Liver (tissue), 9 donors: ENCODE data around the gene LYPD8. TPM values are rescaled to one million over a fixed set of nuclear protein-coding genes. Genes with fewer than 3 reads are reported as not detected.

ENCODE experiments used
- DNase-seq: peaks from one replicate; pipeline ENCODE4 v3.0.0-alpha.2; 2017; ENCODE audit warnings: low spot score
- H3K27ac ChIP-seq, 2 donors: one replicate each; pipeline ENCODE4 v1.7.0; 2013; ENCODE audit warnings: inconsistent platforms in 2 of 2, low read length in 2 of 2, control low read depth in 1 of 2, low read depth in 1 of 2, mild to moderate bottlenecking in 1 of 2
- H3K27me3 ChIP-seq, 4 donors: one replicate each; pipeline versions ENCODE4 v1.6.1 to v1.7.0; 2013; ENCODE audit warnings: low read length in 3 of 4, inconsistent platforms in 1 of 4, mild to moderate bottlenecking in 1 of 4, moderate library complexity in 1 of 4; ENCODE audit not compliant: control insufficient read depth in 4 of 4, insufficient read depth in 4 of 4
- H3K36me3 ChIP-seq, 4 donors: one replicate each; pipeline versions ENCODE4 v1.6.1 to v1.7.0; 2013; ENCODE audit warnings: low read length in 3 of 4, mild to moderate bottlenecking in 3 of 4, low read depth in 1 of 4, moderate library complexity in 1 of 4; ENCODE audit not compliant: control insufficient read depth in 4 of 4, insufficient read depth in 3 of 4
- H3K4me1 ChIP-seq, 4 donors: one replicate each; pipeline versions ENCODE4 v1.6.1 to v1.7.0; 2013; ENCODE audit warnings: low read length in 3 of 4, mild to moderate bottlenecking in 3 of 4, moderate library complexity in 1 of 4; ENCODE audit not compliant: control insufficient read depth in 4 of 4, insufficient read depth in 4 of 4
- H3K4me3 ChIP-seq, 3 donors: one replicate each; pipeline versions ENCODE4 v1.6.1 to v1.7.0; 2013; ENCODE audit warnings: low read length in 3 of 3, control low read depth in 1 of 3, low read depth in 1 of 3, mild to moderate bottlenecking in 1 of 3
- H3K9ac ChIP-seq, 2 donors: one replicate each; pipeline ENCODE4 v1.7.0; 2013; ENCODE audit warnings: low read length in 2 of 2, mild to moderate bottlenecking in 2 of 2, moderate library complexity in 2 of 2, control low read depth in 1 of 2, low read depth in 1 of 2
- H3K9me3 ChIP-seq, 4 donors: one replicate each; pipeline versions ENCODE4 v1.6.1 to v1.7.0; 2013; ENCODE audit warnings: low read length in 3 of 4; ENCODE audit not compliant: control insufficient read depth in 4 of 4
- ATF3 ChIP-seq: IDR thresholded peaks from 2 replicates; pipeline ENCODE4 v1.6.1; 2016; ENCODE audit warnings: antibody characterized with exemption
- CTCF ChIP-seq: fragments of 150-350 bp; IDR thresholded peaks from 2 replicates; pipeline ENCODE4 v1.5.1; 2017; ENCODE audit warnings: improper control_type of control experiment, low read depth, low read length; ENCODE audit not compliant: missing input control
- FOXA2 ChIP-seq: IDR thresholded peaks from 2 replicates; pipeline ENCODE4 v1.6.1; 2016; ENCODE audit warnings: antibody characterized with exemption
- MAX ChIP-seq: IDR thresholded peaks from 2 replicates; pipeline ENCODE4 v1.6.1; 2016; ENCODE audit warnings: antibody characterized with exemption
- RAD21 ChIP-seq, 2 donors: IDR thresholded peaks; 2 replicates each; pipeline ENCODE4 v1.6.1; 2016; ENCODE audit warnings: antibody characterized with exemption in 2 of 2, mild to moderate bottlenecking in 2 of 2
- REST ChIP-seq: IDR thresholded peaks from 2 replicates; pipeline ENCODE4 v1.6.1; 2016; ENCODE audit warnings: antibody characterized with exemption, mild to moderate bottlenecking
- RXRA ChIP-seq, 2 donors: IDR thresholded peaks; 2 replicates each; pipeline ENCODE4 v1.6.1; 2017 to 2018; ENCODE audit warnings: antibody characterized with exemption in 2 of 2, mild to moderate bottlenecking in 1 of 2
- SP1 ChIP-seq: IDR thresholded peaks from 2 replicates; pipeline ENCODE4 v1.6.1; 2018; ENCODE audit warnings: antibody characterized with exemption, mild to moderate bottlenecking
- YY1 ChIP-seq: IDR thresholded peaks from 2 replicates; pipeline ENCODE4 v1.6.1; 2016; ENCODE audit warnings: antibody characterized with exemption, mild to moderate bottlenecking
- ZBTB33 ChIP-seq: IDR thresholded peaks from 2 replicates; pipeline ENCODE4 v1.6.1; 2016; ENCODE audit warnings: antibody characterized with exemption
- WGBS: extraction: QIAGEN DNeasy Blood & Tissue Kit; methylation state at CpG from one replicate; pipeline ENCODE4 v1.1.7; 2013; 5-methylcytosine and 5-hydroxymethylcytosine counted together
- polyA plus RNA-seq, 2 donors: library from polyadenylated mRNA; stranded (reverse) in 1 of 2; unstranded in 1 of 2; fragments of 200-250 nt in 1 of 2; fragments of >200 nt in 1 of 2; fragmentation: Nextera tagmentation in 1 of 2; extraction: Ambion mirVana in 1 of 2; gene quantifications; one replicate each; pipeline versions ENCODE4 v1.2.1 to v1.2.3, GENCODE V29; 2013 to 2015
- total RNA-seq, 2 donors: library from RNA; depleted of rRNA; stranded (reverse); fragments of >200 nt; gene quantifications; one replicate each; pipeline ENCODE4 v1.2.3, GENCODE V29; 2014
- donor health status: healthy.
- donor health status: healthy.
- donor health status: healthy.
- donor health status: healthy.
- donor health status: healthy.

LYPD8 gene
- total and polyA plus RNA-seq, 4 donors, result not detected

- H3K4me3 ChIP-seq, result no peak overlapping the region
- no peaks in the 10 kb centered on the region for H3K4me1 ChIP-seq
- WGBS, result 70% methylated on average over 4 of the region's 4 CpGs
- no peak for TF ChIP-seq RXRA (IDR thresholded peaks at IDR 0.05)
- no peak for TF ChIP-seq YY1
- TF ChIP-seq RAD21 (IDR thresholded peaks at IDR 0.05), result no peak
- TF ChIP-seq CTCF, result no peak
- no peak for TF ChIP-seq SP1
- no peak for TF ChIP-seq ZBTB33
- no peak for TF ChIP-seq REST
- no peak for TF ChIP-seq MAX
- no peak for TF ChIP-seq ATF3
- H3K9ac ChIP-seq, result no peak overlapping the region
- H3K27me3 ChIP-seq, result no peaks in the 10 kb centered on the region
- no peak for DNase-seq
- H3K9me3 ChIP-seq, result peaks cover 0 to 3% (median 1%) of the 10 kb centered on the region in 4 donors
- H3K27ac ChIP-seq, result no peak overlapping the region
- no peaks in the 10 kb centered on the region for H3K36me3 ChIP-seq
Observed at GRCh38 chr1:248775441-248775840, 19.9 kb upstream of the LYPD8 start.

- no peak overlapping the region for H3K27ac ChIP-seq
- no peaks in the 10 kb centered on the region for H3K27me3 ChIP-seq
- no peaks in the 10 kb centered on the region for H3K36me3 ChIP-seq
- no peaks in the 10 kb centered on the region for H3K9me3 ChIP-seq
- H3K4me3 ChIP-seq, result no peak overlapping the region
- DNase-seq, result no peak
- 78% methylated on average over 3 of the region's 3 CpGs for WGBS
- peaks cover 5 to 13% (median 9%) of the 10 kb centered on the region in 4 donors for H3K4me1 ChIP-seq
- H3K9ac ChIP-seq, result no peak overlapping the region
- TF ChIP-seq FOXA2, result no peak
- no peak for TF ChIP-seq REST
Observed at GRCh38 chr1:248759644-248760043, 4.1 kb upstream of the LYPD8 start.
